ENCODE results near the gene IRF5. TPM values are rescaled to one million over a fixed set of nuclear protein-coding genes. Genes with fewer than 3 reads are reported as not detected.

IRF5 gene
- total RNA-seq, 1 experiment from 2014 or later = 0.66 TPM

DNA sequence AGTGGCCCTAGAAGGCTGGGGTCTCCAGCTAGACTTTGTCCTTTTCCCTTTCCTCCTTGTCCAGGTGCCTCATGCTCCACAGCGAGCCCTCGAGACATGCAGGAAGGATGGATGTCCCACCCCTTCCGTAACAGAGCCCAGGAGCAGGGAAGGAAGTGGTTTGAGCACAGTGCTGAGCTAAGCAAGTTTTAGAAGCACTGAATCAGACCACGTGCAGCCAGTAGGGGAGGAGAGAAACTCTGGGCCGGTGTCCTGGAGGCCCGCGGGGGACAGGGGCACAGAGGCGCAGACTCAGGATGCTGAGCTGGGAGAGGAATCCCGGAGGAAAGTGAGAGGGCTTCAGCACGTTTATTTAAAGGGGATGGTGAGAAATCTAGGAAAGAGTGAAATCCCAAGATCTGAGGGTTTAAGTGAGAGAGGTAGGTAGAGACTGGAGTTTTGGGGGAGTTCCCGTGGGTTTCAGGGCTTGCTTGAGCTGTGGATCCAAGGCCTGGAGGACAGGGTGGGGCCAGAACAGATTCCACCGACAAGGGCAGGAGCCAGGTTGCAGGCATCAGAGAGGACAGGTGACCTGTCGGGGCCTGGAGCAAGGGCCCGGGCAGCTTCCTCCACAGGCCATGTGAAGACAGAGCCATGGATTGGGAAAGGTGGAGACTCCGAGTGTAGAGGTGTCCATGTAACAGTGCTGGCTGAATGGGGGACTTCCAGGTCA is 4.4 kb upstream of the IRF5 start:
- H3K36me3 Mint-ChIP-seq = no peaks in the 10 kb centered on the region

DNA sequence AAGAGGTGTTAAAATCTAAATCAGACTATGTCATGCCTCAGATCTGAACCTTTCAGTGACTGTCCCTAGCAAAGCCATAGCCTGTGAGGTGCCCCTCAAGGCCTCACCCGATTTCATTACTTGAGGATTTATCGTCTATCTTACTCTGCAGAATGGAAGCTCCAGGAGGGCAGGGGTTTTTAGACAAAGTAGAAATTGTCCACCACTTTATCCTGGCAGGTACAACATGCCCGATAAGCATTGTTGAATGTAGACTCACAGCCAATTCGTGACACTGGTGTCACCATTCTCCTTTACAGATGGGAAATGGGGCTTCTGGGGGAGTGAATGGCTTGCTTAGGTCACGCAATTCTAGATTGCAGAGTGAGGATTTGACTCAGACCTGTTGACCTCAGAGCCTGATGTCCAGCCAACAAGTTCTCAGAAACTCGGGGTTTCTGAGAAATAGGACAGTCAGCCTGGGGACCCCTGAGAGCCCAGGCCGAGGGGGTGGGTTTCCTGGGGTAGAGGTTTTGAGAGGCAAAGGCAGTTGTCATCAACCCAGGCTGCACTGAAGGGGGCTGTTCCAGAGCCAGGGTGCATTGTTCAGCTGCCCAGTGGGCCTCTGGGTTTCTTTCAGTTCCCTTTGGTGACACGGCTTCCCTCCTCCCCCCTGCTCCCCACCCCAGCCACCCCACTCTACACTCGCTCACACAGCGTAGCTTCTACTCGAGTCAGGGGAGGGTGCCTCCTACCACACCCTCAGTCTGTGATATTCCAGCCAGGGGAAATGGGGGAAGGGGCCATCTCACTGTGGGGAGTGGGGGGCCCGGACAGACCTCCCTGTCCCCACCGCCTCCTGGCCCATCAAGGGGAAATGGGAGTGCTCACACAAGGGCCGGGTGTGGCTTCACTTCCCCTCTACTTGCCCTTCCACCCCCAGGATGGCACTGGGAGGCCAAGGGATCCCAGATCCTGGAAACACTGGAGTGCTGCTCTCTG is 3.1 kb upstream of the IRF5 start:
- no peak overlapping the region for H3K4me3 Mint-ChIP-seq
- ChIA-PET CTCF (interaction anchor here (0.7 to 2.1 kb wide), 3 partner anchors 13 to 24 kb away, joined by 3 to 10 read pairs (median 9); partner anchors contain the start of gene KCP), POLR2A (no interaction called here)
- H3K4me1 Mint-ChIP-seq = peaks cover 11% of the 10 kb centered on the region
- DNase-seq (ENCODE audit: low spot score) (no peak), ATAC-seq (no peak)
- H3K36me3 Mint-ChIP-seq = no peaks in the 10 kb centered on the region
- no peak overlapping the region for H3K27ac Mint-ChIP-seq
- H3K27me3 Mint-ChIP-seq (ENCODE audit: low read depth) = peaks cover 57% of the 10 kb centered on the region
- no peaks in the 10 kb centered on the region for H3K9me3 Mint-ChIP-seq
- no peak for TF ChIP-seq MAX (CRISPR knock-in tag; IDR thresholded peaks at IDR 0.05)
- TF ChIP-seq GTF2I (CRISPR knock-in tag; conservative IDR thresholded peaks at IDR 0.05) = no peak
- TF ChIP-seq CTCF (IDR thresholded peaks at IDR 0.05) = no peak
- no peak for TF ChIP-seq ZNF281 (CRISPR knock-in tag; IDR thresholded peaks at IDR 0.05)
- no peak for TF ChIP-seq SMAD4 (CRISPR knock-in tag; IDR thresholded peaks at IDR 0.05)
- no peak for TF ChIP-seq HMGA2 (CRISPR knock-in tag; IDR thresholded peaks at IDR 0.05)
- TF ChIP-seq ZNF121 (CRISPR knock-in tag; IDR thresholded peaks at IDR 0.05) = no peak
- no peak for TF ChIP-seq SP1 (CRISPR knock-in tag; conservative IDR thresholded peaks at IDR 0.05)
- no peak for TF ChIP-seq ATF1 (CRISPR knock-in tag; IDR thresholded peaks at IDR 0.05)

More for the DNA sequence above, 4.4 kb upstream of the IRF5 start:
- peaks cover 1% of the 10 kb centered on the region; the same call in 1 of the 2 replicates for H3K9me3 Mint-ChIP-seq
- peaks cover 8% of the 10 kb centered on the region for H3K4me1 Mint-ChIP-seq
- peaks cover 44% of the 10 kb centered on the region for H3K27me3 Mint-ChIP-seq (ENCODE audit: low read depth)
- ChIA-PET POLR2A (interaction anchor here (1.0 kb wide), 1 partner anchor 158 kb away, joined by 3 read pairs; no protein-coding TSS in a partner anchor), CTCF (interaction anchor here (0.6 to 2.1 kb wide), 7 partner anchors 11 to 159 kb away, joined by 3 to 10 read pairs (median 4); partner anchors contain the start of gene KCP)
- no peak for DNase-seq (ENCODE audit: low spot score)
- peak; percentile 40 for ATAC-seq
- no peak overlapping the region for H3K4me3 Mint-ChIP-seq
- no peak overlapping the region for H3K27ac Mint-ChIP-seq
- no peak for TF ChIP-seq SOX15 (CRISPR knock-in tag; IDR thresholded peaks at IDR 0.05)
- no peak for TF ChIP-seq CTCF (IDR thresholded peaks at IDR 0.05)
- no peak for TF ChIP-seq FOXP1 (CRISPR knock-in tag; IDR thresholded peaks at IDR 0.05; ENCODE audit: borderline replicate concordance)
- TF ChIP-seq ZNF232 (CRISPR knock-in tag; IDR thresholded peaks at IDR 0.05) = no peak
- no peak for TF ChIP-seq EMX1 (CRISPR knock-in tag; IDR thresholded peaks at IDR 0.05)
- TF ChIP-seq, protein P1, sequence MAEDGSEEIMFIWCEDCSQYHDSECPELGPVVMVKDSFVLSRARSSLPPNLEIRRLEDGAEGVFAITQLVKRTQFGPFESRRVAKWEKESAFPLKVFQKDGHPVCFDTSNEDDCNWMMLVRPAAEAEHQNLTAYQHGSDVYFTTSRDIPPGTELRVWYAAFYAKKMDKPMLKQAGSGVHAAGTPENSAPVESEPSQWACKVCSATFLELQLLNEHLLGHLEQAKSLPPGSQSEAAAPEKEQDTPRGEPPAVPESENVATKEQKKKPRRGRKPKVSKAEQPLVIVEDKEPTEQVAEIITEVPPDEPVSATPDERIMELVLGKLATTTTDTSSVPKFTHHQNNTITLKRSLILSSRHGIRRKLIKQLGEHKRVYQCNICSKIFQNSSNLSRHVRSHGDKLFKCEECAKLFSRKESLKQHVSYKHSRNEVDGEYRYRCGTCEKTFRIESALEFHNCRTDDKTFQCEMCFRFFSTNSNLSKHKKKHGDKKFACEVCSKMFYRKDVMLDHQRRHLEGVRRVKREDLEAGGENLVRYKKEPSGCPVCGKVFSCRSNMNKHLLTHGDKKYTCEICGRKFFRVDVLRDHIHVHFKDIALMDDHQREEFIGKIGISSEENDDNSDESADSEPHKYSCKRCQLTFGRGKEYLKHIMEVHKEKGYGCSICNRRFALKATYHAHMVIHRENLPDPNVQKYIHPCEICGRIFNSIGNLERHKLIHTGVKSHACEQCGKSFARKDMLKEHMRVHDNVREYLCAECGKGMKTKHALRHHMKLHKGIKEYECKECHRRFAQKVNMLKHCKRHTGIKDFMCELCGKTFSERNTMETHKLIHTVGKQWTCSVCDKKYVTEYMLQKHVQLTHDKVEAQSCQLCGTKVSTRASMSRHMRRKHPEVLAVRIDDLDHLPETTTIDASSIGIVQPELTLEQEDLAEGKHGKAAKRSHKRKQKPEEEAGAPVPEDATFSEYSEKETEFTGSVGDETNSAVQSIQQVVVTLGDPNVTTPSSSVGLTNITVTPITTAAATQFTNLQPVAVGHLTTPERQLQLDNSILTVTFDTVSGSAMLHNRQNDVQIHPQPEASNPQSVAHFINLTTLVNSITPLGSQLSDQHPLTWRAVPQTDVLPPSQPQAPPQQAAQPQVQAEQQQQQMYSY (CRISPR knock-in tag; IDR thresholded peaks at IDR 0.05) = peak; percentile 36
- TF ChIP-seq ATF1 (CRISPR knock-in tag; IDR thresholded peaks at IDR 0.05) = no peak
- no peak for TF ChIP-seq TCF7 (CRISPR knock-in tag; IDR thresholded peaks at IDR 0.05; ENCODE audit: low read depth)
- TF ChIP-seq ZBTB43 (CRISPR knock-in tag; IDR thresholded peaks at IDR 0.05) = no peak
